ENCODE results near the gene C17orf75.

- TF ChIP-seq POLR2A (IDR thresholded peaks at IDR 0.05), result no peak
- TF ChIP-seq CTCF (IDR thresholded peaks at IDR 0.05), result no peak
Observed at GRCh38 chr17:32357615-32358014, 15.6 kb upstream of the C17orf75 start.
